ENCODE data around the gene POLA2.
A peak's percentile ranks its signal among the peaks of the same experiment; 100 is the strongest.
"Not testable (repeated sequence)": the region's sequence is repeated elsewhere in the genome, so short reads cannot be mapped to it uniquely, and the experiment has no call there.

Gene POLA2, protein sequence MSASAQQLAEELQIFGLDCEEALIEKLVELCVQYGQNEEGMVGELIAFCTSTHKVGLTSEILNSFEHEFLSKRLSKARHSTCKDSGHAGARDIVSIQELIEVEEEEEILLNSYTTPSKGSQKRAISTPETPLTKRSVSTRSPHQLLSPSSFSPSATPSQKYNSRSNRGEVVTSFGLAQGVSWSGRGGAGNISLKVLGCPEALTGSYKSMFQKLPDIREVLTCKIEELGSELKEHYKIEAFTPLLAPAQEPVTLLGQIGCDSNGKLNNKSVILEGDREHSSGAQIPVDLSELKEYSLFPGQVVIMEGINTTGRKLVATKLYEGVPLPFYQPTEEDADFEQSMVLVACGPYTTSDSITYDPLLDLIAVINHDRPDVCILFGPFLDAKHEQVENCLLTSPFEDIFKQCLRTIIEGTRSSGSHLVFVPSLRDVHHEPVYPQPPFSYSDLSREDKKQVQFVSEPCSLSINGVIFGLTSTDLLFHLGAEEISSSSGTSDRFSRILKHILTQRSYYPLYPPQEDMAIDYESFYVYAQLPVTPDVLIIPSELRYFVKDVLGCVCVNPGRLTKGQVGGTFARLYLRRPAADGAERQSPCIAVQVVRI

DNA sequence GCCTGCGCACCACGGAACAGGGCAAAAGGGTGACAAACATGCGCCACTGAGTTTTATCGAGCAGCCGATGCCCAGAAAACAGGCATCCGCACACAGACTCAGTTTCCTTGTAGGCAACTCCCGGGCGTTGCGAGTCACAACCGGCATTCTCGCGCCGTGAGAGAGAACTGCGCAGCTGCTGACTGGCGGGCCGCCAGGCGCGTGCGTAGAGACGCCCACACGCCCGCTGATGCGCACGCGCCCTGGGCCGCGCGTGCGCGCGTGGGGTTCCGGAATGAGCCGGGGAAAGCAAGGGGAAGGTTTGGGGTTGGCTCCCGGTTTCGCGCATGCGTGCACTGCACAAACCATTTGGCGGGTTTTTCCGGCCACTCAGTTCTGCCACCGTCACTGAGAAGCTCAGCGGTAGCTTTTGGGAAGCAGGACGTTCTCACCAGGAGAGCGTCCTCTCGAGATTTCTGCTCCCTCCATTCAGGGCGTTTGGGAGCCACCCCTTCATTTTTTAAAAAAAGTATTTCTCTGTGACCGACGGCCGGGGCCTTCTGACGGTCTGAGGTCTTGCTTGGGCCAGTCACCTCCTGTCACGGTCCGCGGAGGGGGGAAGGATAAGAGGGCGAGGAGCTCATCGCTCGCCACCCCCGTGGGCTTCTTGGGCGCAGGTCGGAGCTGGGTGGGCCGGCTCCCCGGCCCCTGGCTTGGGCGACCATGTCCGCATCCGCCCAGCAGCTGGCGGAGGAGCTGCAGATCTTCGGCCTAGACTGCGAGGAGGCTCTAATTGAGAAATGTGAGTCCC, at the start of gene POLA2:
POLA2 (plus strand) TSS at position 372 of the 790 bp plus-strand sequence; CDS start at position 703, 331 bp downstream.
- DNase-seq (ENCODE audit: low read depth), result peak; percentile 95

DNA sequence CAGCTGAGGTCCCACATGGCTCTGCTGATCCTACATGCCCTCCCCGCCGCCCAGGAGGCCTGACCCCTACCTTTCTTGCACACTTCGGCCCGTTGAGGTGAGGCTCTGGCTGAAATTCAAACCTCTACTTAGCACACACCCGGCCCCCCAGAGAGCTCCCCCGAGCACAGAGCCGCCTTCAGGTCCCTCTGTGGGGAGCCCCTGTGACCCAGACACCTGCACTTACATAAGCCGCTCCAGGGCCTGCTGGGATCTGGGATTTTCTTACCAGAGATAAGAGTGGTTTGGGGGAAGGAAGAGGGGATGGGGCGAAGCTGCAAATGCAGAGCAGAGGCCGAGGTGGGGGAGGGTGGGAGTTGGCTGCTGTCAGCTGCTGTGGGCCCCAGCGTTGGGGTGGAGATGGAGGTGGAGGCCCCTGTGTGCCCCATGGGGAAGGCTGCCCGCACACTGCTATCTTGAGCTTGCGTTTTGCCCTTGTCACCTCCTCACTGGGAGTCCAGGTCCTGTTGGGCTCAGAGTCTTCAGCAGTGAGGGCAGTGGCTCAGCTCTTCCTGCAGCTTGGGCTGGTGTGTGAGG, 49.4 kb upstream of the POLA2 start:
- DNase-seq (ENCODE audit: low read depth), result no peak

DNA sequence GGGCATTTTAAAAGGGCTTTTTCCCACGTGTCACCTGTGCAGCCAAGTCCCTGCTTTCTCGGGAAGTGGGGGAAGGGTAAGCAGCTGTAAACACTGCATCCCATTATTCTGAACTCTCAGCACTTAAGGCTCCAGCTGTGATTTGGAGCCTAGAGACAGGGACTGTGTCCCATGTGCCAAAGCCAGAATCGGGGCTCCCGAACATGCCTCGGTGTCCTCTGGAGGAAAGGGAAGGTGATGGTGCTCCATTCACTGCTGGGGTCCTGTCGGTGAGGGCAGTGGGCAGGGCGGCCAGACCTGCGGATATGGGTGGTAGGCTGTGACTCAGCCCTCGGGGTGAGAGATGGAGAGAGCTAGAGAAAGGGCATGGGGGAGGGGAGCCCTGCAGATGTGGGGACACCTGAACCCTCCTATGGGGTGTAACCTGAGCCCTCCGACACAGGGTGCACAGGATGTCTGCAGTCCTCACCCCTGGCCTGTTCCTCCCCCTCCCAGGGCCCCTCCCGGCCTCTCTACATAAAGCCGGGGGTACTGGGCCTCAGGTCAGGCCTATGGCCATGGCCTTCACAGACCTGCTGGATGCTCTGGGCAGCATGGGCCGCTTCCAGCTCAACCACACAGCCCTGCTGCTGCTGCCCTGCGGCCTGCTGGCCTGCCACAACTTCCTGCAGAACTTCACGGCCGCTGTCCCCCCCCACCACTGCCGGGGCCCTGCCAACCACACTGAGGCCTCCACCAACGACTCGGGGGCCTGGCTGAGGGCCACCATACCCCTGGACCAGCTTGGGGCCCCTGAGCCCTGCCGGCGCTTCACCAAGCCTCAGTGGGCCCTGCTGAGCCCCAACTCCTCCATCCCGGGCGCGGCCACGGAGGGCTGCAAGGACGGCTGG, 48.2 kb upstream of the POLA2 start:
- DNase-seq (ENCODE audit: low read depth), result no peak

DNA sequence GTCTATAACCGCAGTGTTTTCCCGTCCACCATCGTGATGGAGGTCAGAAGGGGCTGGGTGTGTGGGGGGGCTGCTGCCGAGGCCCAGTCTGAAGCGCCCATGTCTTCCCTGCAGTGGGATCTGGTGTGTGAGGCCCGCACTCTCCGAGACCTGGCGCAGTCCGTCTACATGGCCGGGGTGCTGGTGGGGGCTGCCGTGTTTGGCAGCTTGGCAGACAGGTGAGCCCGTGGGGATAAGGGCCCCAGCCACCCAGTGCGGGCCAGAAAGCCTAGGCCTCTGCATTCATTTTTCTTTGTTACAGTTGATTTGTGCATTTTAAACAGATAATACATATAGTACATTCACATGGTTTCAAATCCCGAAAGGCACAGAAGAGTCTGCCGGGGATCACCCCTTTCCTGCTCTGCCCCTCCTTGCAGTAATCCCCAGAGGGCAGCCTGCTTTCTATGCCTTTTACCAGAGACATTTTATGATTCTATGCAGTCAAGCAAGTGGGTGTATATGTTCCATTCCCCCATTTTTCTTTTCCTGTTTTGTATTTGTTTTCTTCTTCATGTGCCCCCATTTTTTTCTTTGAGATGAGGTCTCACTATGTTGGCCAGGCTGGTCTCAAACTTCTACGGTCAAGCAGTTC, 47.4 kb upstream of the POLA2 start:
- DNase-seq (ENCODE audit: low read depth), result no peak

DNA sequence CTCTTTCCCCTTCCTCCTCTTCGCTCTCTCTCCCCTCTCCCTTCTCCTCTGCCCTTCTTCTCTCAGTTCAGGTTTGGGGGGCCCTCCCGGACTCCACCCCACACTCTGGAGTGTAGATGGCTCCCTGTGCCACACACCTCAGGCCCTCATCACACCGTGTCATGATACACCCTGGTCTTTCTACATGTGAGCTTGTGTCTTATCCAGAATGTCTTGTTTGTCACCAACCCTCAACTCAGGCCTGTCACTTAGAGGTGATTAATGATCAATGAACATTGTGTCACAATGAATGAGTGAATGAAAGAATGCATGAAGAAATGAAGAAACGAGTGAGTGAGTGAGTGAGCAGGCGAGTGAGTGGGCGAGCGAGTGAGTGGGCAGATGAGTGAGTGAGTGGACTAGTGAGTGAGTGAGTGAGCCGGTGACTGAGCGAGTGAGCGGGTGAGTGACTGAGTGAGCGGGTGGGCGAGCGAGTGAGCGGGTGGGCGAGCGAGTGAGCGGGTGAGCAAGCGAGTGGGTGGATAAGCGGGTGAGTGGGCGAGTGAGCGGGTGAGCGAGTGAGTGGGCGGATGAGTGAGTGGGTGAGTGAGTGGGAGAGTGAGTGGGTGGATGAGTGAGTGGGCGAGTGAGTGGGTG, 46.2 kb upstream of the POLA2 start:
- DNase-seq (ENCODE audit: low read depth), result no peak

DNA sequence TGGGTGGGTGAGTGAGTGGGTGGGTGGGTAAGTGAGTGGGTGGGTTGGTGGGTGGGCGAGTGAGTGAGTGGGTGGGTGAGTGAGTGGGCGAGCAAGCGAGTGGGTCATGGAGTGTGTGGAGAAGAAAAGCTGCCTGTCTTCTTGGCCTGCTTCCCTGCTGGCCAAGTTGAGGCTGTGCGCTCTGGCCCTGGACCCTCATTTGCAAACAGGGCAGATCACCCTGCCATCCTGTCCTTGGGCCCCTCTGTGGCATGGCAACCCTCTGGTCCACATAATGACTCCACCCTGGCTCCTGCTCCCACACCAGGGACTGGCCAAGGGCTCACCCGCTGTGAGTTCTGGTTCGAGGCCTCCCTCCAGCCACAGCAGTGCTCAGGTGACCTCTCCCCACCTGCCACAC, 44.9 kb upstream of the POLA2 start:
- no peak for DNase-seq (ENCODE audit: low read depth)

DNA sequence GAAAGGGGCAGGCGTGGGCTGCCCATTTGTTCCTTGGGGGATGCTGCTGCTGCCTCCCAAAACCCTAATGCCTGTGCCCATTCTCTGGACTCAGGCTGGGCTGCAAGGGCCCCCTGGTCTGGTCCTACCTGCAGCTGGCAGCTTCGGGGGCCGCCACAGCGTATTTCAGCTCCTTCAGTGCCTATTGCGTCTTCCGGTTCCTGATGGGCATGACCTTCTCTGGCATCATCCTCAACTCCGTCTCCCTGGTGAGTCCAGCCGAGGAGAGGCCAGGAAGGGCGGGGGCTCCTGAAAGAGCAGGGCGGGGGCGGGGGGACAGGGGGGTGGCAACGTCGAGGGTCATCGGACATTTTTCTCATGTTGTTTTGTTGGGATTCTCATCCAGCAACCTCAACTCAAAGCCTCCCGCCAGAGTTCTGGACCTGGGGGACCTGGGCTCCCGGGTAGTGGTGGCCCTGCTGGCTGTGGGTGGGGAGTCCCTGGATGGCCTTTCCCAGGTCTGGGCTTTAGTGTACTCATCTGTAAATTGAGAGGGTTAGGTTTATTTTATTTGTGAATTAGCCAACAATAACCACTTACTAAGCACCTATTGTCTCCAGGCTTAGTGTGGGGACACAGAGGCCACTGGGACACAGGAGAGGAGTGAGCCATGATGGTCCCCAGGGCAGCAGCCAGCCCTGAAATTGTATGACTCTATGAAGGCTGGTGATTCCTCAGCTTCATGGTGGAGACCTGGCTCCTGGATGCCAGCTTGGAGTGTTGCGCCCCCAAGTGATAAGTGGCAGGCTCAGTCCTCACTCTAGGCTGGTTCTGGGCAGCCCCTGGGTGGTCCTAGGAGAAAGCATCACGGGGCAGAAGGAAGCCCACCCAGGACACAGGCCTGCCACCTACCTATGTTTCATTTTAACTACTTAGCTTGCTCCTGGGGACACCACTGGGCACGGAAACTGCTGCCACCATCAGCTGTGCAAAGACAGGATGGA, 44.0 kb upstream of the POLA2 start:
- no peak for DNase-seq (ENCODE audit: low read depth)

DNA sequence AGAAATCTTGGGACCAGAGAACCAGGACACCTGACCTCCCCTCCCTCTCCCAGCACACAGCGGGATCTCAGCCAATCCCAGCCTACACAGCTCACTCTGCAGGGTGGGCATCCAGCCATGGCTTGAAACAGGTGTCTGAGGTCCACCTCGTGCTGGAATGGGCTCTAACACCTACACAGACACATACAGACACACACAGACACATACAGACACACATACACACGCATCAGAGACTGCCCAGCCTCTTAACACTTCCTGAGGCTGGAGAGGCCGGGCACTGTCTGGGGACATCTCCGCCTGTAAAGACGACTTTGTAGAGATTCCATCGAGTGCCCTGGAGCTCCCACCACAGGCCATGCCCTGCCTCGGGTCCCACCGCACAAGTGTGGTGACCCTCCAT, 43.3 kb upstream of the POLA2 start:
- no peak for DNase-seq (ENCODE audit: low read depth)

DNA sequence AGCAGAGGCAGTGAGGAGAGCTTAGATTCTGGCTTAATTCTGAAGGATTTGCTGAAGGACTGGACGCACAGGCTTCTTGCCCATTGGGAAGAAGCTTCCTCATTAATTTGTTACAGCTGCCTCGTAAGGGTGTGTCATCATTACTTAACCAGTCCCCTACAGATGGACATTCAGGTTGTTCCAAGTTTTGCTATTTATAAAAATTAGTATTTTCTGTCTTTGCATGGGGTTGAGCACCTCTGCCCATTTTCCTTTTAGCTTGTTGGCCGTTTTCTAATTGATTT, 41.9 kb upstream of the POLA2 start:
- peak; percentile 51 for DNase-seq (ENCODE audit: low read depth)

DNA sequence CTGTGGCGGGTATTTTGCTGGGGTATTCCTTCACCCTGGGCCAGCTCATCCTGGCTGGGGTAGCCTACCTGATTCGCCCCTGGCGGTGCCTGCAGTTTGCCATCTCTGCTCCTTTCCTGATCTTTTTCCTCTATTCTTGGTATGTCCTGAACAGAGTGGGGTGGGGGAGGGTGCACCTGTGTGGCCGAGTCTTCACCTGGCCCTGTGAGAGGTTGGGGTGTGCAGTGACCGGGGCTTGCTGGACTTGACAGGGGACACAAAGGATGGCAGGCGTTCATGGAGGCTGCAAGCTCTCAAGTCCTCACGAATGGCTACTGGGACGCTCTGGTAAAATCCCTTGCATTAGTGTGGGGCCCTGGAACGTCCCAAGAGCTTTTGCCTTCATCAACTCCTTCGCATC, 40.7 kb upstream of the POLA2 start:
- no peak for DNase-seq (ENCODE audit: low read depth)

DNA sequence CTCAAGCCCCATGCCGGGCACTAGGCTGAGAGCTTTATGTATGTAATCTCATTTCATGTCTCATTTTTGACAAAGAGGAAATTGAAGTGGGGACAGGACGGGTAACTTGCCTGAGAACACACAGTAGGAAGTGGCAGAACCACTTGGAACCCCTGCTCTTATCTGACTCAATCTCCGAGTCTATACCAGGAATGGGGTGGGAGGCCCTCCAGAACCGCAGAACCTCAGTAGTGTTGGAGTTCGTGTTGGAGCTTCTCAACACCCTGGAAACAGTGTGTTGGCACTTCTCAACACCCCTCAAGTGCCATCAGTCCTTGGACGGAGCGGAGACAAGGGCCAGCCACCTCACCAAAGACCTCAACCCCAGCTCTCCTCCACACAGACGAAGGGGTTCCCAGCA, 38.8 kb upstream of the POLA2 start:
- DNase-seq (ENCODE audit: low read depth), result no peak

DNA sequence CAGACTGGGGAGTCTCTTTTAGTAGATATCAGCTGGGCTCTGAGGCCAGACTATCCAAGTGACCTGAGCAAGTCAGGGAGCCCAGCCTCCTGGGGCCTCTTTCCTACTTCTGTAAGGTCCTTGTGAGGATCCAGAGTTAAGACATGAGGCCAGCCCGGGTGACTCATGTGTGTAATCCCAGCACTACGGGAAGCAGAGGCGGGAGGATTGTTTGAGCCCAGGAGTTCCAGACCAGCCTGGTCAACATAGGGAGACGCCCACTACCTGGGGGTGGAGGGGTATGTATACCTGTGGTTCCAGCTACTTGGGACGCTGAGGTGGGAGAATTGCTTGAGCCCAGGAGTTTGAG, 36.9 kb upstream of the POLA2 start:
- peak; percentile 42 for DNase-seq (ENCODE audit: low read depth)

DNA sequence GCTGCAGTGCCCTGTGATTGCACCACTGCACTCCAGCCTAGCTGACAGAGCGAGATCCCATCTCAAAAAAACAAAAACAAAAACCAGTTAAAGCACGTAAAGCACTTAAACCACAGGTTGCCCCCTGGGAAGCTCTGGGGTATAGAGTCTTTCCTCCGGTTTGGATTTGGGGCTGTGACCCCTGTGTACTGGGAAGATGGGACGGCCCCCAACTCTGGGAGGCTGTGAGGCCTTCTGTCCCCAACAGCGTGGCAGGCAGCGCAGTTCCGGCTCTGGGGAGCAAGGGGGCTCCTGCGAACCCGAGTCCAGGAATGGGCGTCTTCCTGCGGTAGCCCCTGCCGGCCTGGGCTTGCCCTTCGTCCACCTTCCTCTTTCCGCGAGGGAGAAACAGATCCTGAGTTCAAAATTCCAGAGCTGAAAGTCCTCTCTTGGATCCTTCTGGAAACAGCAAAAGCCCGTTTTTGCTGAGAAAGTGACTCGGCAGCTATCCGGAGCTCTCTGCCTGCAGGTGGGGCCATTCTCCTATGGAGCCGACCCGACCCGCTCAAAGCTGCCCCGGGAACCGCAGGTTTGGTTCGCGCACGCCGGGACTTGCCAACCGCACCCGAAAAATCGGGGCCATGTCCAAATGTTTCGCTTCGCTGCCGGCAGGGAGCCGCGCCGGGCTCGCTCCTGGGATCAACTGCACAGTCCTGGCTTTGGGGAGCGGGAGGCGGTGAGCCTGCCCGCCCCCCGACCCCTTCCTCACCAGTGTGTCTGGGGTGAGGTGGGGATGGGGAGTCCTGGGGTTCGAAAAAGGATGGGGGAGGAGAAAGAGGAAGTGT, 36.3 kb upstream of the POLA2 start:
- DNase-seq (ENCODE audit: low read depth), result peak; percentile 17

DNA sequence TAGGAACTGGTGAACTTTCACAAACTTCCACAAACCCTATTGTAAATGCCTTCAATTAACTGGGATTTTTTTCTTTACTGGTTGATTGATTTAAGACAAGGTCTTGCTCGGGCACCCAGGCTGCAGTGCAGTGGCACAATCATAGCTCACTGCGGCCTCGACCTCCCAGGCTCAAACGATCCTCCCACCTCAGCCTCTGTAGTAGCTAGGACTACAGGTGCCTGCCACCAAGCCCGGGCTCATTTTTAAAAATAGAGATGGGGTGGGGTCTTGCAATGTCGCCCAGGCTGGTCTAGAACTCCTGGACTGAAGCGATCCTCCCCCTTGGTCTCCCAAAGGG, 35.7 kb upstream of the POLA2 start:
- no peak for DNase-seq (ENCODE audit: low read depth)

DNA sequence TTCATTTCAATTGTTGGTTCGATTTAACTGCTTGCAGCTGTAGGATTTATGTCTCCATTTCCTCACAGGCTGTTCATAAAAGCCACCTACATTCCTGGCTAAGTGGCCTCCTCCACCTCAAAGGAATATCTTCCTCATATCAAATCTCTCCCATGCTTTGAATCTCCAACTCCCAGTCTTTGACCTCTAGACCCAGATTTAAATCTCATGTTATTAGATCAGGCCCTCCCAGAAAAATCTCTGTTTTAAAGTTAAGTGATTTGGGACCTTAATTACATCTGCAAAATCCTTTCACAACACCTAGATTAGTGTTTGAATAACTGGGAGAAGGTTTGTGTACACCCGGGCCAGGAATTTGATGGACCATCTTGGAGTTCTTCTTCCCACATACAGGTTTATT, 33.9 kb upstream of the POLA2 start:
- no peak for DNase-seq (ENCODE audit: low read depth)

DNA sequence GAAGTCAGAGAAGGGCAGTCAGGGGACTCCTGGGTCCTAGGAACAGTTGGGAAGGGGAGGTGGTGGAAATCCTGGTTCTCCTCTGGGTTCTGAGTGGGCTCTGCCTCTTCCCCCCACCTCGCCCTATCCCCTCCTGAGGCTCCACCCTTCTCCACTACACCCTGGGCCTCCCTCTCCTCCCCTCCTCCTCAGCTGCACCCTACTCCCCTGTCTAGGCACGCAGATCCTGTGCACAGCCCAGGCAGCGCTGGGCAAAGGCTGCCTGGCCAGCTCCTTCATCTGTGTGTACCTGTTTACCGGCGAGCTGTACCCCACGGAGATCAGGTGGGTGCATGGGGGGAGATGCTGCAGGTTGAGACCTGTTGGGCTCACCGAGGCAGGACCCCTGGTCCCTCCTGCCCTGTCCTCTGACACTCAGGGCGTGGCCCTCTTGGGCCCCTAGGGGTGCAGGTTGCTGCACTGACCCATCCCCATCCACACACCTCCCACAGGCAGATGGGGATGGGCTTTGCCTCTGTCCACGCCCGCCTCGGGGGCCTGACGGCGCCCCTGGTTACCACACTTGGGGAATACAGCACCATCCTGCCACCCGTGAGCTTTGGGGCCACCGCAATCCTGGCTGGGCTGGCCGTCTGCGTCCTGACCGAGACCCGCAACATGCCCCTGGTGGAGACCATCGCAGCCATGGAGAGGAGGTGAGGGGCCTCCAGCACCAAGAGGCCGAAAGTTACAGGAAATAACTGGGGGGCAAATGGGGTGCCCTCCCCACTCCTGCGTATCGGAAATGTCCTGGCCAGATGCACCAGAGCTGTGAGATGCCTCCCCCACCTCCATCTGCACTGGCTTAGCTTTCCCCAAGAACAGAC, 25.3 kb upstream of the POLA2 start:
- DNase-seq (ENCODE audit: low read depth), result no peak

DNA sequence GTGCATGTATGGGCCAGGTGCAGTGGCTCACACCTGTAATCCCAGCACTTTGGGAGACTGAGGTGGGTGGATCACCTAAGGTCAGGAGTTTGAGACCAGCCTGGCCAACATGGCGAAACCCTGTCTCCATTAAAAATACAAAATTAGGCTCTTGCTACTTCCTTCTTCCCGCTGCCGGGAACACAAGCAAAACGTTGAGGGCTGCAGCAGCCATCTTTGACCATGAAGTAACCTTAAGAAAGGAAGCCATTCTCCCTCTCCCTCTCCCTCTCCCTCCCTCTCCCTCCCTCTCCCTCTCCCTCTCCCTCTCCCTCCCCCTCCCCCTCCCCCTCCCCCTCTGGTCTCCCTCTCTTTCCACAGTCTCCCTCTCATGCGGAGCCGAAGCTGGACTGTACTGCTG, 23.5 kb upstream of the POLA2 start:
- not testable (repeated sequence) for DNase-seq (ENCODE audit: low read depth)

DNA sequence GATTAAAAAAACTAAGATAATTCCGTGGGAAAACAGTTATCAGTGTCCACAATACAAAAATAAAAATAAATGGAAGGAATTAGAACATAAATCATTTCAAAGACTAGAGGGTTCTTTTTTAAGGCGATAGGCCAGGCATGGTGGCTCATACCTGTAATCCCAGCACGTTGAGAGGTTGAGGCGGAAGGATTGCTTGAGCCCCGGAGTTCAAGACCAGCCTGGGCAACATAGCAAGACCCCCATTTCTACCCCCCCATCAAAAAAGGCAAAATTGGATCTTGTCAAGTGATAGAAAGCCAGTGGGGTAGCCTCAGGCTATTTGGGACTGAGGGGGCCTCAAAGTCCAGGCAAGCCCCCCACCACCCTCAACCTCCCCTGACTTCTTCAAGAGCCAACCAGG, 20.6 kb upstream of the POLA2 start:
- no peak for DNase-seq (ENCODE audit: low read depth)
